DOHH2 (cell line): ENCODE measurements around the gene ATP2B2.

ENCODE experiments used
- CTCF ChIP-seq: fragments of 200-600 bp; sonication (generic); IDR thresholded peaks from one replicate; pipeline ENCODE4 v1.5.1; 2014; ENCODE audit warnings: antibody characterized with exemption, mild to moderate bottlenecking, low read depth, low read length; ENCODE audit not compliant: poor library complexity, severe bottlenecking
- EZH2phosphoT487 ChIP-seq: fragments of 200-600 bp; sonication (generic); IDR thresholded peaks from 2 replicates; pipeline ENCODE4 v1.6.1; 2017; ENCODE audit warnings: borderline replicate concordance, mild to moderate bottlenecking, antibody characterized with exemption, low read length, moderate library complexity, mixed read lengths

GRCh38 chr3:10434144-10434937 is 71.0 kb downstream of the ATP2B2 start:
- TF ChIP-seq CTCF (no peak), EZH2phosphoT487 (no peak)
